GM18507 (cell line): ENCODE data around the gene KIF11.
A peak's percentile ranks its signal among the peaks of the same experiment; 100 is the strongest.

ENCODE experiments used
- DNase-seq: peaks from one replicate; pipeline ENCODE4 v3.0.0; 2011; ENCODE audit warnings: low read depth; ENCODE audit not compliant: insufficient read length; ENCODE audit errors: extremely low spot score
- FAIRE-seq: peaks from 2 replicates; lab custom pipeline; 2011; peaks lifted over from hg19 to GRCh38; lab: Jason Lieb, UNC

Gene KIF11

GRCh38 chr10:92662848-92663247 lies 69.9 kb downstream of the KIF11 start:
- no peak for FAIRE-seq
- no peak for DNase-seq

DNA sequence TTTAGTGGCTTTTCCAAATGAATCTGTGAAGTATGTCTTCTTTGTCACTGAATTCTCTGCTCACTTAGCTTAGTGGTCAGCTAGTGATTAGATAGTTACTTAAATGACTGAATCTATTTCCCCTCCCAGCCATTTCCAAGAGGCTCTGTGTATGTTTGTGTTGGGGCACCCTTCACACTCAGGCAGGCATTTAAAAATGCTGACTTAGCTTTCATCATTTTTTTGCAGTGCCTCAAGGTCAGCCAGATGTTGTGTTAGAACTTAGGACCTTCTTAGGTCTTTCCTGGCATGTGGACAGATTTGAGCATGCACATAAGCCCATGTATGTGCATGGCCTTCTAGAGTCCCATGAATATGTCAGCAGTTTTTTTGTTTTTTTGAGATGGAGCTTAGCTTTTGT lies 71.4 kb downstream of the KIF11 start:
- no peak for DNase-seq
- no peak for FAIRE-seq

DNA sequence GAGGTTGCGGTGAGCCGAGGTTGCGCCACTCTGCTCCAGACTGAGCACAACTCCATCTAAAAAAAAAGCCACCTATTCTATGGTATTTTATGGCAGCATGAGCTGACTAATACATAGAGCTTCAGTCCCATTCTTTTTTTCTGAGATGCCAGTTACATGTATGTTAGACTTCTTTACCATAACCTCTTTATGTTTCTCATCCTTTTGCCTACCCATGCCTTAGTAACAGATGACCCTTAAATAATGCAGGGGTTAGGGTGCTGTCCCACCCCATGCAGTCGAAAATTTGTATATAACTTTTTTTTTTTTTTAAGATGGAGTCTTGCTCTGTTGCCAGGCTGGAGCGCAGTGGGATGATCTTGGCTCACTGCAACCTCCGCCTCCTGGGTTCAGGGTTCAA lies 74.1 kb downstream of the KIF11 start:
- FAIRE-seq = no peak
- no peak for DNase-seq

DNA sequence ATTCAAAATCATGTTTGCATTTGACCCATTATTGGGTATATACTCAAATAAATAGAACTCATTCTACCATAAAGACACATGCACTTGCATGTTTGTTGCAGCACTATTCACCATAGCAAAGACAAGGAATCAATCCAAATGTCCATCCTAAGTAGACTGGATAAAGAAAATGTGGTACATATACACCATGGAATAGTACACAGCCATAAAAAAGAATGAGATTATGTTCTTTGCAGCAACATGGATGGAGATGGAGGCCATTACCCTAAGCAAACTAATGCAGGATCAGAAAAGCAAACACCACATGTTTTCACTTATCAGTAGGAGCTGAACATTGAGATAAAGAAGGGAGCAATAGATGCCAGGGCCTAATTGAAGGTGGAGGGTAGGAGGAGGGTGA lies 84.8 kb downstream of the KIF11 start:
- DNase-seq (no peak), FAIRE-seq (no peak)

DNA sequence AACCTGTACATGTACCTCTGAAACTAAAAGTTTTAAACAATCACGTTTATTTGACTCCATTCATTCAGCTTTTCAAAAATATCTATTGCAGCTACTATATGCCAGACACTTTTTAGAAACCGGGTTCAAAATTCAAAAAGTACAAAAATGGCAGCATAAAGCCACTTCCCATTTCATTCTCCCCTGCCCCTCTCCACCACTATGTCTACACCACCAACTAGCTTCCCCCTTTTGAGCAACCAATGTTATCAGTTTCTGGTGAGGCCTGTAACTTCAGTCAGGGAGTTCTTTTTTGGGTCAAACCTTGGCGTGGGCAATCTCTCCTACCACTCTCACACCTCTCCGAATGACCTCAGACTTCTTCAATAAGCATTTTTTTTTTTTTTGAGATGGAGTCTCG lies 85.3 kb downstream of the KIF11 start:
- no peak for FAIRE-seq
- DNase-seq = no peak

DNA sequence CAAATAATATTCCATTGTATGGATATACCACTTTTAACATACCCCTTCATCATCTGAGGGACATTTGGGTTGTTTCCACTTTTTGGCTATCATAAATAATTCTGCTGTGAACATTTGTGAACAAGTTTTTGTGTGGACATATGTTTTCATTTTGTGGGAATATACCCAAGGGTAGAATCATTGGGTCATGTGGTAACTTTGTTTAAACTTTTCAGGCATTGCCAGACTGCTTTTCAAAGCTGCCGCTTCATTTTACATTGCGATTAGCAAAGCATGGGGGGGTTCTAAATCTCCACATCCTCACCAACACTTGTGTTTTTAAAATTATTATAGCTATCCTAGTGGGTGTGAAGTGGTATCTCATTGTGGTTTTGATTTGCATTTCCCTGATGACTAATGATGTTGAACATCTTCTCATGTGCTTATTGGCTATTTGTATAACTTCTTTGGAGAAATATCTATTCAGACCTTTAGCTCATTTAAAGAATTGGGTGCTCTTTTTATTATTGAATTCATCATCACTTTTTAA lies 88.4 kb downstream of the KIF11 start:
- FAIRE-seq (no peak), DNase-seq (no peak)

- no peak for DNase-seq
- FAIRE-seq = no peak
These were observed 95.6 kb downstream of the KIF11 start for GRCh38 chr10:92688573-92688926.

DNA sequence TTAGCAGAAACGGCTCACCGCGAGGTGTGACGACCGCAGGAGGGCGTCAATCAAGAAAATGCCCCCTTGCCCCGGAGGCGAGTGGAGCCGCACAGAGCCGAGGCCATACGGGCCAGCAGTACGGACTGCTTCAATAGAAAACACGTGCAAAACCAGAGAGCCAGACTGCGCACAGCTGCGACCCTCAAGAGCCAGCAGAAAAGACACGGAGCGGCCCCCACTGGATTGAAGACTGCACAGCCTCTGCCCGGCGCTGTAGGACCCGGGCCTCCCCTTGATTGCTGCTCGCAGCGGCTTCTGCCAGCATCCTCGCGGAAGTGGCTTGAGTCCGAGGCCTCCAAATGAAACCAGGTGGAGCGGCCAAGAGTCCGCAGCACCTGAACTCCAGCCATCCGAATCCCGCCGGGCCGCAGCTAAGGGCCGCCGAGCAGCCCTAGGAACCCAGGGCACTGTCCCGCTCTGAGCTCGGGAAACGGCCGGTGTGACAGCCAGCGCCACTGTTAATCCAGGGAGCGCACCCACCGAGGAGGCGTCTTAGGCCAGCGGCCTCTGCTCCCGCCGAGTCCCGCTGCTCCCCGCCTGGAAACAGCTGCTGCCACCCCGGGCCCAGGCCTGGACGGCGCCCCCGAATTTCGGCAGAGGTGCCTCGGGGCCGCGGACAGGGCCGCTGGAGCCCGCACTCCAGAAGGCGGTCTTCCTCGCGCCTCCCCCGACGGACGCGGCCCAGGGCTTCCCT lies 96.2 kb downstream of the KIF11 start:
- DNase-seq (no peak), FAIRE-seq (no peak)

GRCh38 chr10:92689663-92690210 lies 96.8 kb downstream of the KIF11 start, which contains the start of gene HHEX:
TSS of gene HHEX (plus strand) at chr10:92689955. CDS start at chr10:92689987, 32 bp downstream.
- no peak for DNase-seq
- FAIRE-seq = no peak

- FAIRE-seq = no peak
- DNase-seq = no peak
These were observed 97.4 kb downstream of the KIF11 start for GRCh38 chr10:92690211-92690914.

DNA sequence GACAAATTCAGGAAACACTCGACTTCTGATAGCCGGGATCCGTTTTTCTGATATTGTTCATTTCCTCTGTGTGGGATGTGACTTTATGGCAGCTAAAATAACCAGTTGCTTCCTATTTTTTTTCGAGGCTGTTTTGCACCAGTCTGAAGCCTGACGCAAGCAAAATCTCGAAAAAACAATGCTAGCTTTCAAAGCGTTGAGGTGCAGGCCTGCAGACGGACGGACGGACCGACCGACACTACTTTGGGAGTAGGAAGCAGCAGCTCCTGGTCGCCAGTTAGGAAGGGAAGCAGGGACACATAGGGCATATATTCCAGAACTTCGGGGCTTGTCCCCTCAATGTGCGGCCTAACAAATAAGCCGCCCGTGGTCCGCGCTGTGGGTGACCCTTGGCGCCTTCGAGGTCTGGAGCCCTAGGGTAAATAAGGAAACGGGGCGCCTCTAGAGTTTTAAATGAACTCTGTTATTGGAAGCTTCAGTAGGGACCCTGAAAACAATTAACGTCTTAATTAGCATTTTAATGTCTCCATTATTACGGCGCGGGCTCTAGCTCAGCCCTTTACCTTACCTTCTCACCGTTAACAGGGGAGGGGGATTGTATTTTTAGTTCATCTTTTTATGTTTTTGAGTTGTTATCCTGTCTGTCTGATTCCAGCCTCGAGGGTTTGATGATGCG lies 98.1 kb downstream of the KIF11 start:
- DNase-seq = no peak
- peak; percentile 5 for FAIRE-seq

GRCh38 chr10:92691591-92692079 lies 98.7 kb downstream of the KIF11 start:
- DNase-seq (no peak), FAIRE-seq (peak; percentile 56)

- DNase-seq = no peak
- FAIRE-seq = no peak
These were observed 99.2 kb downstream of the KIF11 start for GRCh38 chr10:92692080-92692671.

GRCh38 chr10:92692697-92693533 lies 100.0 kb downstream of the KIF11 start:
- DNase-seq = no peak
- FAIRE-seq = no peak

DNA sequence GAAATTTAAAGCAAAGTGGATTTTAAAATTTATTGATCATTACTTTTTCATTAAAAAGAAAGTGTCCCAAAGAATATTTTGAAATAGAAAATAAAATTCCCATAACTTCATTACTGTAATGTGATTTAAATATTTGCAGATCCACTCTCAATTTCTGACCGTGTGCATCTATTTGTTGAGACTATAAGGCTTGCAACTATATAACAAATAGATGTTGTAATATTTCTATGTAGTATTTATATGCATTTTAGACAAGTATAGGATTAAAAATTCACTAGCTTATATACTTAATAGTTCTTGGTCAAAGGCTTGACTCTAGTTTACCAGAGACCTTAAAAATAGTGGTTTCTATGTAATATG lies 100.6 kb downstream of the KIF11 start:
- no peak for DNase-seq
- no peak for FAIRE-seq

DNA sequence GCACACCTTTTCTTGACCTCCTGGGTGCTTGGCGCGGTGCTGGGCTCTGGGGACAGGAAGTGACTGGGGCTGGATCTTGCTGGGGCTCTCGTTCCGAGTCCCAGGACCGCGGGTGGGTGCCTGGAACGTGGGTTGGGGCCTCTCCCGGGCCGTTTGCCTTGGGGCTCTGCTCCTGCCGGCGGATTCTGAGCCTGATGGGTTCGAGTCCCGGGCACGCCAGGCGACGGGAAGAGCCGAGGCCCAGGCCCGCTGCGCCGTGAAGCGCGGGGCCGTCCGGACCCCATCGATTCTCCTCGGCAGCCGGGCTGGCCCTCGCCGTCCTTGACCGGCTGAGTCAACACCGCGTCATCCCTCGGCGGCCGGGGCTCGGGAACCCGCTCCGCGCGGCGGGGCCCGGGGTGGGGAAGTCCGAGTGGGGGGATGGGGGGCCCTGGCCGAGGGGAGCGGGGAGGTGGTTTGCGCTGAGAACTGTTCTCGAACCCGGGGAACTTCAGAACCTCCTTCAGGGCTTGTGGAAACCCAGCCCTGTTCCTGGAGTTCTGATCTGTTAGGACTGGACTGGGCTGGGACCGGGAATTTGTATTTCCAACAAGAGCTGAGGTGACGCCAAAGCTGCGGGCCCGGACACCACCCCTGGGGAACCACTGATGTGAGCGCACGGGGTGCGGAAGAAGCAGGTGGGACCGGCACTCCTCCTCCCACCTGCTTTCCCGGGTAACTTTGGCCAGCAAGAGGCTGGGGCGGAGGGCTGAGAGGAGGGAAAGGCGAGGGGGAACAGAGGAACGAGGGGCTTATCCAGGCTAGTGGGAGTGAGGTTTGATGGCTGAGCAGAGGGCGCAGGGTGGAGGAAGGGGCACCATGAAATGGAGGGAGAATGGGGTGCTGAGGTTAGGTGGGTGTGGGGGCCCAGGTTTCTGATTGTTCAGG lies 103.0 kb downstream of the KIF11 start:
- DNase-seq (no peak), FAIRE-seq (no peak)

GRCh38 chr10:92696606-92697383 lies 103.9 kb downstream of the KIF11 start:
- DNase-seq = no peak
- no peak for FAIRE-seq
